ENCODE data around the gene ST8SIA5. TPM values are rescaled to one million over a fixed set of nuclear protein-coding genes. Genes with fewer than 3 reads are reported as not detected.

ST8SIA5 gene
- total and polyA plus RNA-seq, 2 of the 13 experiments (the other 11 are each of a cell fraction or from before 2014, with no cell fraction given) = 0.07 to 0.20 TPM

- no peak for TF ChIP-seq IRX3 (CRISPR knock-in tag; IDR thresholded peaks at IDR 0.05; ENCODE audit: borderline replicate concordance, low read depth)
These were observed 56.6 kb downstream of the ST8SIA5 start (continued) for GRCh38 chr18:46700066-46700824.

GRCh38 chr18:46696702-46697101 lies 60.2 kb downstream of the ST8SIA5 start:
- ATAC-seq (no peak), DNase-seq (ENCODE audit: low spot score) (no peak), FAIRE-seq (no peak)
- Histone ChIP-seq H2AFZ (ENCODE audit: low read length) (no peak overlapping the region), H3K36me3 (replicated peaks in 1 of 2; ENCODE audit: control insufficient read depth in 1 of 2, insufficient read depth in 2 of 2, low read length in 2 of 2) (no peaks in the 10 kb centered on the region), H3K4me3 (replicated peaks in 1 of 3; ENCODE audit: insufficient read depth in 1 of 3, low read depth in 2 of 3, low read length in 3 of 3) (no peak overlapping the region), H3K4me1 (ENCODE audit: insufficient read depth, low read length) (no peaks in the 10 kb centered on the region), H3K9me3 (ENCODE audit: low read length) (no peaks in the 10 kb centered on the region), H3K4me2 (ENCODE audit: low read depth, low read length) (no peak overlapping the region), H4K20me1 (ENCODE audit: insufficient read depth, low read length) (no peaks in the 10 kb centered on the region), H3K79me2 (ENCODE audit: insufficient read depth, low read length) (no peaks in the 10 kb centered on the region), H3K9ac (ENCODE audit: insufficient read depth, low read depth, low read length) (no peak overlapping the region), H3K27me3 (ENCODE audit: control insufficient read depth in 1 of 2, insufficient read depth in 2 of 2, low read length in 2 of 2) (peaks cover under 1 to 4% of the 10 kb centered on the region in 2 experiments; a peak in 2 of 5 replicates), H3K27ac (ENCODE audit: extremely low read length, insufficient read depth, low read length) (no peak overlapping the region)
- ChIA-PET CTCF (ENCODE audit: low intra/inter-chr PET ratio, low total read pairs) (no interaction called here), POLR2A (no interaction called here)
- in situ Hi-C loops (cut with HindIII; ENCODE audit: extremely low pct_ligation_motif_present, low pct_unique_long_range_greater_than_20kb) = no loop called here
- BruUV-seq (replicated peaks) = no TSS peak
- no peak for TF ChIP-seq ZNF772 (CRISPR knock-in tag; IDR thresholded peaks at IDR 0.05)
- TF ChIP-seq MNT (IDR thresholded peaks at IDR 0.05) = no peak
- no peak for TF ChIP-seq KMT2A (CRISPR knock-in tag; IDR thresholded peaks at IDR 0.05)
- no peak for TF ChIP-seq IKZF4 (CRISPR knock-in tag; IDR thresholded peaks at IDR 0.05; ENCODE audit: borderline replicate concordance, low read depth, not compliant biosample characterization)
- TF ChIP-seq PAF1 (CRISPR knock-in tag; IDR thresholded peaks at IDR 0.05) = no peak
- no peak for TF ChIP-seq IRF1 (CRISPR knock-in tag; IDR thresholded peaks at IDR 0.05; ENCODE audit: low read depth)
- TF ChIP-seq HNRNPUL1 (IDR thresholded peaks at IDR 0.05; ENCODE audit: low read depth, low read length) = no peak
- no peak for TF ChIP-seq TEAD2 (CRISPR knock-in tag; IDR thresholded peaks at IDR 0.05)
- TF ChIP-seq ZSCAN21 (CRISPR knock-in tag; IDR thresholded peaks at IDR 0.05; ENCODE audit: borderline replicate concordance) = no peak
- intact Hi-C loops (cut with micrococcal nuclease; ENCODE audit: unreplicated experiment) = no loop called here
